ENCODE measurements around the gene PLA2G4A. TPM values are rescaled to one million over a fixed set of nuclear protein-coding genes. Genes with fewer than 3 reads are reported as not detected.

The PLA2G4A gene
- total RNA-seq, 1 experiment from 2014 or later = 0.39 TPM

DNA sequence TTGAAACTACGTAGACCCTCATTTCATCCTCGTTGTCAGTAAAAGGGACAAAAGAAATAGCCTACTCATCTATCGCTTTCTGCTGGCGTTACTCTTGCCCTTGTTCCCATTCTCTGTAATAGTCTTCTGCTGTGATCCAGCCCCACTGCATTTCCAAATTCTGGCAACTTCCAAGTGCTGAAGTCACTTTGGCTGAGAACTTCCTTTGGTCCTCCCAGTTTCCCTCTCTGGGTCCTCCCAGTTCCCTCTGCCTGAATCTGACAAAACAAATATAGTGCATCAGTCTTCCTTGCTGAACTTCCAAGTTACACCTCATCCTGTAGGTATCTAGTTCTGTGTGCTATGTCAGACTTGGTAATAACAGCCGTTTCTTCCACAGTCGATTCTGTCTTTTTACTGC is 47.0 kb upstream of the PLA2G4A start:
- Histone ChIP-seq H3K14ac (ENCODE audit: insufficient read depth, low read length) (no peak overlapping the region), H4K8ac (replicated peaks; ENCODE audit: insufficient read length, low read depth, low read length) (no peak overlapping the region), H3K79me2 (ENCODE audit: insufficient read depth, low read length) (no peaks in the 10 kb centered on the region), H3K18ac (ENCODE audit: insufficient read length, low read depth, low read length) (no peak overlapping the region), H2AFZ (ENCODE audit: low read length) (no peak overlapping the region), H4K20me1 (ENCODE audit: control insufficient read depth, insufficient read depth, insufficient read length) (no peaks in the 10 kb centered on the region), H3K79me1 (ENCODE audit: insufficient read depth, low read depth, low read length, poor library complexity, severe bottlenecking) (no peaks in the 10 kb centered on the region), H2BK5ac (ENCODE audit: insufficient read length, low read length) (no peak overlapping the region), H3K27me3 (ENCODE audit: insufficient read depth, low read length) (no peaks in the 10 kb centered on the region), H2AK5ac (ENCODE audit: insufficient read length, low read length) (no peak overlapping the region), H2BK20ac (ENCODE audit: low read depth, low read length, poor library complexity, severe bottlenecking) (no peak overlapping the region), H3K9me3 (ENCODE audit: control insufficient read depth, low read depth, low read length) (no peaks in the 10 kb centered on the region), H4K91ac (ENCODE audit: insufficient read length, low read depth, low read length) (no peak overlapping the region), H2BK120ac (ENCODE audit: low read depth, low read length, poor library complexity, severe bottlenecking) (no peak overlapping the region), H3K56ac (ENCODE audit: insufficient read length, low read depth, low read length) (no peak overlapping the region), H2BK15ac (ENCODE audit: low read depth, low read length) (no peak overlapping the region), H3K23ac (ENCODE audit: insufficient read length, low read depth, low read length) (no peak overlapping the region), H3K23me2 (ENCODE audit: insufficient read length, low read depth, low read length, poor library complexity, severe bottlenecking) (no peaks in the 10 kb centered on the region), H3K4me2 (ENCODE audit: insufficient read depth, insufficient read length, low read length) (no peak overlapping the region), H3T11ph (ENCODE audit: low read length) (no peak overlapping the region), H4K5ac (ENCODE audit: insufficient read length, low read depth, low read length) (no peak overlapping the region), H3K4me1 (ENCODE audit: insufficient read depth, low read length) (no peaks in the 10 kb centered on the region), H3K27ac (ENCODE audit: insufficient read length, low read depth, low read length) (no peak overlapping the region), H3K4ac (ENCODE audit: low read depth, low read length) (no peak overlapping the region), H3K9ac (ENCODE audit: extremely low read depth, insufficient read length, low read length) (no peak overlapping the region), H2BK12ac (ENCODE audit: insufficient read length, low read depth, low read length) (no peak overlapping the region)
- no peak for DNase-seq
- no peak overlapping the region for H3K27ac Mint-ChIP-seq
- no peaks in the 10 kb centered on the region for H3K36me3 Mint-ChIP-seq (ENCODE audit: insufficient read depth in 1 of 3, low read depth in 3 of 3)
- H3K4me3 Mint-ChIP-seq = no peak overlapping the region
- no peaks in the 10 kb centered on the region for H3K27me3 Mint-ChIP-seq (ENCODE audit: low read depth)
- TF ChIP-seq, protein P1, sequence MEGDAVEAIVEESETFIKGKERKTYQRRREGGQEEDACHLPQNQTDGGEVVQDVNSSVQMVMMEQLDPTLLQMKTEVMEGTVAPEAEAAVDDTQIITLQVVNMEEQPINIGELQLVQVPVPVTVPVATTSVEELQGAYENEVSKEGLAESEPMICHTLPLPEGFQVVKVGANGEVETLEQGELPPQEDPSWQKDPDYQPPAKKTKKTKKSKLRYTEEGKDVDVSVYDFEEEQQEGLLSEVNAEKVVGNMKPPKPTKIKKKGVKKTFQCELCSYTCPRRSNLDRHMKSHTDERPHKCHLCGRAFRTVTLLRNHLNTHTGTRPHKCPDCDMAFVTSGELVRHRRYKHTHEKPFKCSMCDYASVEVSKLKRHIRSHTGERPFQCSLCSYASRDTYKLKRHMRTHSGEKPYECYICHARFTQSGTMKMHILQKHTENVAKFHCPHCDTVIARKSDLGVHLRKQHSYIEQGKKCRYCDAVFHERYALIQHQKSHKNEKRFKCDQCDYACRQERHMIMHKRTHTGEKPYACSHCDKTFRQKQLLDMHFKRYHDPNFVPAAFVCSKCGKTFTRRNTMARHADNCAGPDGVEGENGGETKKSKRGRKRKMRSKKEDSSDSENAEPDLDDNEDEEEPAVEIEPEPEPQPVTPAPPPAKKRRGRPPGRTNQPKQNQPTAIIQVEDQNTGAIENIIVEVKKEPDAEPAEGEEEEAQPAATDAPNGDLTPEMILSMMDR (conservative IDR thresholded peaks at IDR 0.05) = no peak
- H3K9me3 Mint-ChIP-seq = no peaks in the 10 kb centered on the region
- H3K4me1 Mint-ChIP-seq = no peaks in the 10 kb centered on the region
- no CpG with 5 or more reads among the region's 6 CpGs for WGBS (ENCODE audit: extremely low coverage, insufficient read length, low lambda C conversion rate)
